Activated naive CD4-positive, alpha-beta T cell treated with anti-CD3 and anti-CD28 coated beads for 36 hours (primary cell): Measurements from ENCODE around the gene CCNF. TPM values are rescaled to one million over a fixed set of nuclear protein-coding genes. Genes with fewer than 3 reads are reported as not detected.
"Not testable (repeated sequence)": the region's sequence is repeated elsewhere in the genome, so short reads cannot be mapped to it uniquely, and the experiment has no call there.

Experiments used
- CTCF ChIA-PET: fragments of 350-600 bp; sonication (Branson Sonifier 250); formaldehyde crosslinking; loops from one replicate; lab custom pipeline; 2021; ENCODE audit warnings: antibody characterized with exemption; lab: Charles Lee
- DNase-seq: peaks from one replicate; pipeline ENCODE4 v3.0.0-alpha.2; 2020
- H3K27ac Mint-ChIP-seq: one replicate; pipeline ENCODE4 v1.8.0; 2021; ENCODE audit warnings: mild to moderate bottlenecking, mixed read lengths
- H3K27me3 Mint-ChIP-seq: one replicate; pipeline ENCODE4 v1.8.0; 2021; ENCODE audit warnings: low read depth, mixed read lengths
- H3K36me3 Mint-ChIP-seq: one replicate; pipeline ENCODE4 v1.8.0; 2021; ENCODE audit warnings: low read depth, mixed read lengths
- H3K4me1 Mint-ChIP-seq: one replicate; pipeline ENCODE4 v1.8.0; 2021; ENCODE audit warnings: low read depth, mixed read lengths
- H3K4me3 Mint-ChIP-seq: one replicate; pipeline ENCODE4 v1.8.0; 2021; ENCODE audit warnings: mild to moderate bottlenecking, moderate library complexity, mixed read lengths
- H3K9me3 Mint-ChIP-seq: one replicate; pipeline ENCODE4 v1.8.0; 2021; ENCODE audit warnings: mixed read lengths
- intact Hi-C: fragments of 100-400 bp; cut with micrococcal nuclease; formaldehyde crosslinking; loops from one replicate; pipeline ENCODE4 v1.15.1; 2023
- total RNA-seq, 2 experiments: library from RNA; stranded (reverse); gene quantifications; one replicate each; pipeline ENCODE4 v1.2.3, GENCODE V29; 2021

The CCNF gene
- total RNA-seq, 2 experiments from 2014 or later = 73.5 to 74.5 TPM

GRCh38 chr16:2477327-2477726, 48.1 kb downstream of the CCNF start:
- intact Hi-C loops = no loop called here
- Mint-ChIP-seq H3K36me3 (no peaks in the 10 kb centered on the region), H3K27me3 (peaks cover 8% of the 10 kb centered on the region), H3K9me3 (no peaks in the 10 kb centered on the region), H3K4me3 (no peak overlapping the region), H3K4me1 (peaks cover 14% of the 10 kb centered on the region), H3K27ac (no peak overlapping the region)
- DNase-seq = no peak
- CTCF ChIA-PET = interaction anchor here (1.0 kb wide), 1 partner anchor 9 kb away, joined by 3 read pairs; no protein-coding TSS in a partner anchor

GRCh38 chr16:2478279-2478678, 49.0 kb downstream of the CCNF start:
- Mint-ChIP-seq H3K27ac (no peak overlapping the region), H3K9me3 (no peaks in the 10 kb centered on the region), H3K36me3 (no peaks in the 10 kb centered on the region), H3K27me3 (no peaks in the 10 kb centered on the region), H3K4me3 (no peak overlapping the region), H3K4me1 (peaks cover 8% of the 10 kb centered on the region)
- CTCF ChIA-PET = no interaction called here
- intact Hi-C loops = no loop called here
- no peak for DNase-seq

- H3K4me1 Mint-ChIP-seq, H3K36me3 Mint-ChIP-seq, H3K27me3 Mint-ChIP-seq, DNase-seq, H3K4me3 Mint-ChIP-seq, H3K27ac Mint-ChIP-seq, H3K9me3 Mint-ChIP-seq, intact Hi-C loops: not testable (repeated sequence)
- CTCF ChIA-PET = interaction anchor here (1.4 kb wide), 1 partner anchor 20 kb away, joined by 3 read pairs; no protein-coding TSS in a partner anchor
These were observed 50.7 kb downstream of the CCNF start for GRCh38 chr16:2479996-2480395.

- CTCF ChIA-PET = interaction anchor here (1.4 kb wide), 1 partner anchor 19 kb away, joined by 3 read pairs; no protein-coding TSS in a partner anchor
- H3K27me3 Mint-ChIP-seq = no peaks in the 10 kb centered on the region
- no peak for DNase-seq
- no peaks in the 10 kb centered on the region for H3K36me3 Mint-ChIP-seq
- H3K9me3 Mint-ChIP-seq = no peaks in the 10 kb centered on the region
- no peak overlapping the region for H3K4me3 Mint-ChIP-seq
- peaks cover 5% of the 10 kb centered on the region for H3K4me1 Mint-ChIP-seq
- no peak overlapping the region for H3K27ac Mint-ChIP-seq
- intact Hi-C loops = no loop called here
These were observed 51.7 kb downstream of the CCNF start for GRCh38 chr16:2480948-2481347.

GRCh38 chr16:2481676-2482075, 52.4 kb downstream of the CCNF start:
- DNase-seq = no peak
- H3K4me1 Mint-ChIP-seq = peaks cover 1% of the 10 kb centered on the region
- CTCF ChIA-PET = interaction anchor here (1.4 kb wide), 1 partner anchor 19 kb away, joined by 3 read pairs; no protein-coding TSS in a partner anchor
- no peaks in the 10 kb centered on the region for H3K36me3 Mint-ChIP-seq
- intact Hi-C loops = no loop called here
- H3K27me3 Mint-ChIP-seq = no peaks in the 10 kb centered on the region
- no peak overlapping the region for H3K27ac Mint-ChIP-seq
- H3K9me3 Mint-ChIP-seq = no peaks in the 10 kb centered on the region
- H3K4me3 Mint-ChIP-seq = no peak overlapping the region

- Mint-ChIP-seq H3K36me3 (peaks cover 1% of the 10 kb centered on the region), H3K27ac (no peak overlapping the region), H3K4me1 (peaks cover 7% of the 10 kb centered on the region), H3K9me3 (no peaks in the 10 kb centered on the region), H3K27me3 (no peaks in the 10 kb centered on the region), H3K4me3 (no peak overlapping the region)
- intact Hi-C loops = no loop called here
- DNase-seq = no peak
- CTCF ChIA-PET = interaction anchor here (0.6 kb wide), 1 partner anchor 14 kb away, joined by 3 read pairs; no protein-coding TSS in a partner anchor
These were observed 53.0 kb downstream of the CCNF start for GRCh38 chr16:2482249-2482648.

- no peak overlapping the region for H3K27ac Mint-ChIP-seq
- no peak for DNase-seq
- intact Hi-C loops = no loop called here
These were observed 53.7 kb downstream of the CCNF start for GRCh38 chr16:2482708-2483534.

GRCh38 chr16:2483939-2484897, 55.0 kb downstream of the CCNF start:
- intact Hi-C loops = no loop called here
- no peaks in the 10 kb centered on the region for H3K9me3 Mint-ChIP-seq
- no peak overlapping the region for H3K27ac Mint-ChIP-seq
- DNase-seq = no peak
- H3K4me3 Mint-ChIP-seq = no peak overlapping the region
- CTCF ChIA-PET = no interaction called here
- H3K36me3 Mint-ChIP-seq = peaks cover 1% of the 10 kb centered on the region
- H3K27me3 Mint-ChIP-seq = no peaks in the 10 kb centered on the region
- H3K4me1 Mint-ChIP-seq = peaks cover 16% of the 10 kb centered on the region

More at GRCh38 chr16:2482708-2483534, 53.7 kb downstream of the CCNF start:
- H3K36me3 Mint-ChIP-seq = peaks cover 1% of the 10 kb centered on the region
- CTCF ChIA-PET = interaction anchor here (0.6 kb wide), 1 partner anchor 14 kb away, joined by 3 read pairs; no protein-coding TSS in a partner anchor
- H3K27me3 Mint-ChIP-seq = no peaks in the 10 kb centered on the region
- H3K9me3 Mint-ChIP-seq = no peaks in the 10 kb centered on the region
- H3K4me3 Mint-ChIP-seq = no peak overlapping the region
- H3K4me1 Mint-ChIP-seq = peaks cover 12% of the 10 kb centered on the region

GRCh38 chr16:2484898-2485508, 55.8 kb downstream of the CCNF start:
- Mint-ChIP-seq H3K9me3 (no peaks in the 10 kb centered on the region), H3K4me3 (no peak overlapping the region), H3K36me3 (peaks cover 1% of the 10 kb centered on the region), H3K27ac (no peak overlapping the region), H3K27me3 (no peaks in the 10 kb centered on the region), H3K4me1 (peaks cover 16% of the 10 kb centered on the region)
- CTCF ChIA-PET = no interaction called here
- no peak for DNase-seq
- intact Hi-C loops = loop anchor here (5.0 kb wide), 1 partner anchor 233 kb away; the partner anchor contains the start of gene ECI1

- intact Hi-C loops = loop anchor here (2.0 to 5.0 kb wide), 2 partner anchors 234 to 291 kb away; partner anchors contain the start of gene ECI1
- Mint-ChIP-seq H3K36me3 (peaks cover 1% of the 10 kb centered on the region), H3K27me3 (no peaks in the 10 kb centered on the region), H3K9me3 (no peaks in the 10 kb centered on the region), H3K4me3 (no peak overlapping the region), H3K4me1 (peaks cover 16% of the 10 kb centered on the region), H3K27ac (no peak overlapping the region)
- DNase-seq = no peak
- CTCF ChIA-PET = interaction anchor here (0.9 to 1.2 kb wide), 3 partner anchors 9 to 16 kb away, joined by 3 read pairs; partner anchors contain the start of gene TBC1D24
These were observed 56.7 kb downstream of the CCNF start for GRCh38 chr16:2485811-2486507.
